GM18499 (cell line): ENCODE data around the gene EIF1AY.
"Not testable (repeated sequence)": the region's sequence is repeated elsewhere in the genome, so short reads cannot be mapped to it uniquely, and the experiment has no call there.

ENCODE experiments used
- ATAC-seq: cut with Tn5 transposase; IDR thresholded peaks from one replicate; pipeline ENCODE4 v1.9.1; 2021; ENCODE audit warnings: moderate number of reproducible peaks; ENCODE audit not compliant: insufficient read depth, unreplicated experiment

Gene EIF1AY

GRCh38 chrY:20575531-20576121, at the start of gene EIF1AY:
EIF1AY (plus strand) TSS chrY:20575776; CDS start chrY:20575872, 96 bp downstream.
- ATAC-seq: no peak

- no peak for ATAC-seq
Measured at GRCh38 chrY:20528435-20528834, 47.1 kb upstream of the EIF1AY start.

- no peak for ATAC-seq
Measured at GRCh38 chrY:20538186-20538585, 37.4 kb upstream of the EIF1AY start.

- ATAC-seq: no peak
Measured at GRCh38 chrY:20538933-20539332, 36.6 kb upstream of the EIF1AY start.

DNA sequence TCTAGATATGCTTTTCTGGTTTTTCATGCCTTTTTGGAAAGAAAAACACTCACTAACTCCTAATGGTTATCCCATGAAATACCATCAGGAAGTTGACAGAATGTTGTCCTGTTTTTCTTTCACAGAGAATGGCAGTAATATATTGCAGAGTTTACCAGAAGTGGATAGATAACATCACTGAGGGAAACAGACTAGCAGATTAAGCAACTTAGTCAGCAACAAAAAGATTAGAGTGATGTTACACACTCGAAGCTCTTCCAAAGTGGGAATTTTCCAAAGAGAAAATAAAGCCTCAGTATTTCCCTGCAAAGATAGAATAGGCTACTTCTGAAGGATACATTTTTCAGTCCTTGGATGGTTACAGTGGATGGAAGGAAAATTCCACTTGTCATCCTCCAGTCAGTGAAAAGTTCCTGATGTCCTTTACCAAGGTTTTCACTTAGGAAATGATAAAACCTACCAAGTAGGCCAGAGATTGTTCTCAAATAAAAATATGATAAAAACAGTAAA, 31.1 kb upstream of the EIF1AY start:
- no peak for ATAC-seq

- no peak for ATAC-seq
Measured at GRCh38 chrY:20546071-20546470, 29.5 kb upstream of the EIF1AY start.

- ATAC-seq: no peak
Measured at GRCh38 chrY:20549289-20549688, 26.3 kb upstream of the EIF1AY start.

- no peak for ATAC-seq
Measured at GRCh38 chrY:20551840-20552239, 23.7 kb upstream of the EIF1AY start.

- not testable (repeated sequence) for ATAC-seq
Measured at GRCh38 chrY:20552764-20553323, 22.7 kb upstream of the EIF1AY start.

DNA sequence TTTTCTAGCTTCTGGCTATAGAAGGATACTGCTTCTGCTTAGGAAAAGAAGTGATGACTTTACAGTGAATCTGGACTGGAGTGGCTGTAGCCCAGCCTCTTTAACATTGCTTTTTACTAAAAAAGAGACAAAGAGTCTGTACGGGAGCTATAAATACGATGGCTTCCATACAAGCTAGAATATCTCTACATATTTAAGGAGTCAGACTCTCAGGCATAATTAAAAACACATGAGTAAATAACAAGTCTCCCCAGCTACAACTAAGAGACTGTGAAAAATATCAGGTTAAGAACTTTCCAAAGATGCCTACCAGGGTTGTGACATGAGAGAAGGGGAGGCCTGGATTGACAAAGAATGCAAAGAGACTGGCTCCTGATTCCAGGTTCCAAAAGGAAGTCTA, 19.8 kb upstream of the EIF1AY start:
- no peak for ATAC-seq

DNA sequence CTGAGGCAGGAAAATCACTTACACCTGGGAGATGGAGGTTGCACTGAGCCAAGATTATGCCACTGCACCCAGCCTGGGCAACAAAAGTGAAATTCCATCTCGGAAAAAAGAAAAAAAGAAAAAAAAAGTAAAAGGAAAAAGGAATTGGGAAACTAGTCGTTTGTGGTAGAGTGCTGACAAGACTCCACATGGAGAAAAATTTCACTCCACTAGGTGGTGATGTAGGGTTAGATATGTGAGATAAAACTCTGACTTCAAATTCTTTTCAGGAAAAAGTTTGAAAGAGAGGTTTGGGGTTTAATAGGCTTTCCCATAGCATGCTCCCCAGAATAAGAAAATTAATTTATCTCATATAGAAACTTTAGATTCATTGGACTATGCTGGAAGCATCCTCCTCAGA, 16.9 kb upstream of the EIF1AY start:
- ATAC-seq: no peak

DNA sequence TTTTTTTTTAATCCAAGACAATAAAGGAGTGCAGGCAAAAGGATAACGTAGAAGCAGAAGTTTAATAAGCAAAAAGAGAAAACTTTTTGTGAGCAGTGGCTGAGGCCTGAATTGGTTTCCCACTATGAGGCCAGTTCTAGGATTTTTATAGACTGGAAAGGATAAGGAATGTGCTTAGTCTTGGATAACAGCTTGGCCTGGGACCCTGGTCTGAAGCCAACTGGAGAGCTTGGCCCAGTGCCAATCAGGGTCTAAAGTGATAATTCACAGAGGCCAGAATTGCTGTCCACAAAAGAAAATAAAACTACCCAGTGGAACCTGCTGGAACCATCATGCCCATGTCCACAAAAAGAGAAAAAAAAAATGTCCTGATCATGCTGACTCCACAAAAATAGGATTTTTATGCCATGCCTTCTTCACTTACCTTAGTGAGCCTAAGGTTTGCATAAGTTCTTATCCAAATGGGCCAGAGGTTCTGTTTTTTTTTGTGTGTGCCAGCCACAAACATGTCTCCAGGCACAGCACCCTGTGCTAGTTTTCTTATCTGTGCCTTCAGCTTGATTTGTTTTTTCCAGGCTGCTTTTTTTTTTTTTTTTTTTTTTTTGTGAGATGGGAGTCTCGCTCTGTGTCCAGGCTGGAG, 15.6 kb upstream of the EIF1AY start:
- no peak for ATAC-seq

DNA sequence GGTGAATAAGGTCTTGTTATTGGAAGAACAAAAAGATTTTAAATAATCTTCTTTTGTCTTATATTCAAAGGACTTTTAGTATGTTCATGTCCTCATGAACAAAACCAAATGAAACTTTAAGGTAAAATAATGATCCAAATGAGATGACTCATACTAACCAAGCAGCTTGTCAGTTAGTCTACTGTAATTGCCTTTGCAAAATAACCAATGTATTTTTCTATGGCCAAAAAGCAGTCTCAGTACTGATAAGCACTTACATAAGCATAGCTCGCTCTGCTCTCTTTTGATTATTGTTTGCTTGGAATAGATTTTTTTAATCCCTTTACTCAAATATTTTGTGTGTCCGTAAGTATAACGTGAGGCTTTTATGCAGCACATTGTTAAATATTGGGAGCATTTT, 4.3 kb upstream of the EIF1AY start:
- ATAC-seq: no peak

DNA sequence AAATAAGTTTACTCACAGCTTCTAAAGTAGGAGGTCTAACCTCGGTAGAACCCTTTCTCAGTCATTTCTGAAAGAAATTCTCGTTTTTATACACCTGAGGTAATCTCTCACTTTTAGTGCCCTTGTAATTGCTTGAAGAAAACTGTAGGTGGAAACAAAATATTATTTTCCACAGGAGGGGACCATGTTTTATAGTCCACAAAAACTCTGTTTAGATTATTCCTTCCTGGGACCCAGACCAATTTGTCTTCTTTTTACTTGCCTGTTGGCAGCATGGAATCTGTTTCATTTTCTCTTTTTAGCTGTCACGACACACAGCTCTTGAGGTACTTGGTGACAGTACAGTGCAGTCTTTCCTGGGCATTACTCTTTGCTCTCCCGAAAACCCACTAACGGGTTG, 930 bp downstream of the EIF1AY start:
- ATAC-seq: no peak

GRCh38 chrY:20578206-20578605, 2.6 kb downstream of the EIF1AY start:
- ATAC-seq: no peak

DNA sequence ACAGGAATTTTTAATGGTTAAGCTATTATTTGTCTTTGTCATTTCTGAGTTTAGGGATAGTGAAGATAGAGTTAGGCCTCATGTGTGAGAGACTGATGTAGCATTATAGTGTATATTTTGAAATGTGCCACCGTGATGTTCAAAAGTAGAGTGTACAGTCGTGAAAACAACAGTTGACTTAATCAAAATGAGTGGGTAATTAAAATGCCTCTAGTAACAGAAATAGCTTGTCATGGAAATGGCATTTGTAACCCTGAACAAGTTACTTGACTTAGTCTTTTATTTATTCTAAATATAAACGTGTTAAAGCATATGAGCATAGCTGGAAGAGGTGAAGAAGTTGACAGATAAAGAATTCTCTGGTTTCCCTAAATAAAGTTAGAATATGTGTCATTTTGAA, 6.1 kb downstream of the EIF1AY start:
- no peak for ATAC-seq

DNA sequence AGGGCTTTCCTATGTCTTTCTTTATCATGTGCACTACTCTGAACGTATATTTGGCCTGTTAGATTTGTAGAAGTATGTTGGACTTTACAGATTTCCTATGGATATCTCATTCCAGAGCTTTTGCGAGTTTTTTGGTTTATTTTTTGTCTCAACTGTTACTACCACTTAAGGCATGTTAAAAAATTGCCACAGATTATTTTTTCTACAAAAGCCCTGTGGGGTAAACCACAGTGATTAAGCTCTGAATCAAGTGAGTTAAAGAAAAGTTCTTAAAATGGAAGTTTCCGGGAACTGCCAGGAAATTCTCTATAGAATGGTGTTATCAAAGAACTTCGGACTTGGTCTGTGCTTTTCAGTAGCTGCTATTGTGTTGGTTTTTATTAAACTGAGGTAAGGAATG, 10.6 kb downstream of the EIF1AY start:
- ATAC-seq: no peak
